ENCODE results near the gene ANO4. TPM values are rescaled to one million over a fixed set of nuclear protein-coding genes. Genes with fewer than 3 reads are reported as not detected.

The ANO4 gene
- total RNA-seq, 1 experiment from 2014 or later: 5.7 TPM

DNA sequence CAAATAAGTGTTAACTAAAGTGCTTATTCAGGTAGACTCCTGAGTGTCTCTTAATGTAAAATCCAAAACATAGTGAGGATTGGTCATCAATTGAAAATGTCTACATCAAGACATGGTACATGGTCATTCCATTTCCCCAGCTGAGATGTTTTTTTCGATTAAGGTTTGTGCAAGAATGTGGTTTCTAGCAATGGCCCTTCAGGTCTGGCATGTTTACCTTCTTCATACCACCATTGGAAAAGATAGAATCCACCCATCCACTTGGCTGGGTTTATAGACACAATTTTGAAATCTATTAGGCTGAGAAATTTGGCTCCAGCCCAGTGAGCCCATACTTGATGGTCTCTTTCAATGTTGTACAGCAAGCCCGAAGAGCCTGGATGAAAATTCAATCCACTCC is 145.9 kb downstream of the ANO4 start:
- no peak overlapping the region for H3K56ac ChIP-seq (ENCODE audit: insufficient read length, low read depth, low read length)
- H4K20me1 ChIP-seq (ENCODE audit: control insufficient read depth, insufficient read depth, insufficient read length): no peaks in the 10 kb centered on the region
- no peak overlapping the region for H3K27ac ChIP-seq (ENCODE audit: insufficient read length, low read depth, low read length)
- no peak overlapping the region for H2BK120ac ChIP-seq (ENCODE audit: low read depth, low read length, poor library complexity, severe bottlenecking)
- no peaks in the 10 kb centered on the region for H3K9me3 Mint-ChIP-seq
- no peak overlapping the region for H2BK5ac ChIP-seq (ENCODE audit: insufficient read length, low read length)
- H3K9ac ChIP-seq (ENCODE audit: extremely low read depth, insufficient read length, low read length): no peak overlapping the region
- no peak overlapping the region for H3K18ac ChIP-seq (ENCODE audit: insufficient read length, low read depth, low read length)
- no peak overlapping the region for H4K8ac ChIP-seq (replicated peaks; ENCODE audit: insufficient read length, low read depth, low read length)
- H3T11ph ChIP-seq (ENCODE audit: low read length): no peak overlapping the region
- H3K27me3 ChIP-seq (ENCODE audit: insufficient read depth, low read length): no peaks in the 10 kb centered on the region
- H3K23me2 ChIP-seq (ENCODE audit: insufficient read length, low read depth, low read length, poor library complexity, severe bottlenecking): no peaks in the 10 kb centered on the region
- no peaks in the 10 kb centered on the region for H3K79me1 ChIP-seq (ENCODE audit: insufficient read depth, low read depth, low read length, poor library complexity, severe bottlenecking)
- DNase-seq: no peak
- no CpG with 5 or more reads among the region's 2 CpGs for WGBS (ENCODE audit: extremely low coverage, insufficient read length, low lambda C conversion rate)
- TF ChIP-seq, protein P1, sequence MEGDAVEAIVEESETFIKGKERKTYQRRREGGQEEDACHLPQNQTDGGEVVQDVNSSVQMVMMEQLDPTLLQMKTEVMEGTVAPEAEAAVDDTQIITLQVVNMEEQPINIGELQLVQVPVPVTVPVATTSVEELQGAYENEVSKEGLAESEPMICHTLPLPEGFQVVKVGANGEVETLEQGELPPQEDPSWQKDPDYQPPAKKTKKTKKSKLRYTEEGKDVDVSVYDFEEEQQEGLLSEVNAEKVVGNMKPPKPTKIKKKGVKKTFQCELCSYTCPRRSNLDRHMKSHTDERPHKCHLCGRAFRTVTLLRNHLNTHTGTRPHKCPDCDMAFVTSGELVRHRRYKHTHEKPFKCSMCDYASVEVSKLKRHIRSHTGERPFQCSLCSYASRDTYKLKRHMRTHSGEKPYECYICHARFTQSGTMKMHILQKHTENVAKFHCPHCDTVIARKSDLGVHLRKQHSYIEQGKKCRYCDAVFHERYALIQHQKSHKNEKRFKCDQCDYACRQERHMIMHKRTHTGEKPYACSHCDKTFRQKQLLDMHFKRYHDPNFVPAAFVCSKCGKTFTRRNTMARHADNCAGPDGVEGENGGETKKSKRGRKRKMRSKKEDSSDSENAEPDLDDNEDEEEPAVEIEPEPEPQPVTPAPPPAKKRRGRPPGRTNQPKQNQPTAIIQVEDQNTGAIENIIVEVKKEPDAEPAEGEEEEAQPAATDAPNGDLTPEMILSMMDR (conservative IDR thresholded peaks at IDR 0.05): no peak
- no peaks in the 10 kb centered on the region; a peak in 1 of 7 replicates for H3K36me3 Mint-ChIP-seq (ENCODE audit: insufficient read depth in 1 of 3, low read depth in 3 of 3)
- H3K27me3 Mint-ChIP-seq (ENCODE audit: low read depth): no peaks in the 10 kb centered on the region
- no peaks in the 10 kb centered on the region for H3K9me3 ChIP-seq (ENCODE audit: control insufficient read depth, low read depth, low read length)
- H4K91ac ChIP-seq (ENCODE audit: insufficient read length, low read depth, low read length): no peak overlapping the region
- no peak overlapping the region for H3K4me3 Mint-ChIP-seq
- no peak overlapping the region for H3K27ac Mint-ChIP-seq
- H3K79me2 ChIP-seq (ENCODE audit: insufficient read depth, low read length): no peaks in the 10 kb centered on the region
- no peak overlapping the region for H3K14ac ChIP-seq (ENCODE audit: insufficient read depth, low read length)
- no peak overlapping the region for H3K4ac ChIP-seq (ENCODE audit: low read depth, low read length)
- no peak overlapping the region for H2BK12ac ChIP-seq (ENCODE audit: insufficient read length, low read depth, low read length)
- no peak overlapping the region for H3K4me2 ChIP-seq (ENCODE audit: insufficient read depth, insufficient read length, low read length)
- H3K4me1 ChIP-seq (ENCODE audit: insufficient read depth, low read length): no peaks in the 10 kb centered on the region
- H3K23ac ChIP-seq (ENCODE audit: insufficient read length, low read depth, low read length): no peak overlapping the region
- no peak overlapping the region for H2AFZ ChIP-seq (ENCODE audit: low read length)
- no peak overlapping the region for H2AK5ac ChIP-seq (ENCODE audit: insufficient read length, low read length)
- H3K4me1 Mint-ChIP-seq: peaks cover 3 to 6% of the 10 kb centered on the region in 2 experiments; a peak in 1 of 4 replicates
- H4K5ac ChIP-seq (ENCODE audit: insufficient read length, low read depth, low read length): no peak overlapping the region
- H2BK15ac ChIP-seq (ENCODE audit: low read depth, low read length): no peak overlapping the region
- H2BK20ac ChIP-seq (ENCODE audit: low read depth, low read length, poor library complexity, severe bottlenecking): no peak overlapping the region
